ENCODE data around the gene TVP23A.
"Not testable (repeated sequence)": the region's sequence is repeated elsewhere in the genome, so short reads cannot be mapped to it uniquely, and the experiment has no call there.

TVP23A gene

DNA sequence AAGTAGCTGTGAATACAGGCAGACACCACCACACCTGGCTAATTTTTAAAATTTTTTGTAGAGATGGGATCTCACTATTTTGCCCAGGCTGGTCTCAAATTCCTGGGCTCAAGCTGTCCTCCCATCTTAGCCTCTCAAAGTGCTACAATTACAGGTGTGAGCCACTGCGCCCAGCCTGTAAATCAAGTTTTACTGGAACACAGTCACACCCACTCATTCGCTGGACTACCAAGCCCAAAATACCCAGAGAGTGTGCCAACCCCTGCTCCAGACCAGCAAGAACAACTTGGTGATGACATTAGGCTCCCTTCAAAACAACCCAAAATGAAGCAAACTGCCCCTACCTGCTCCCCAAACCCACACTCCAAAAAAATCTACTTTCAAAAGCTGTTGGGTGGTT, 36.0 kb downstream of the TVP23A start:
- no peak overlapping the region for H3K9ac ChIP-seq (ENCODE audit: low read depth, low read length)
- TF ChIP-seq CTCF (IDR thresholded peaks at IDR 0.05; ENCODE audit: borderline replicate concordance, extremely low read depth, low read length, poor library complexity, severe bottlenecking): no peak
- TF ChIP-seq EZH2 (IDR thresholded peaks at IDR 0.05; ENCODE audit: borderline replicate concordance, low read depth, low read length, severe bottlenecking): no peak

DNA sequence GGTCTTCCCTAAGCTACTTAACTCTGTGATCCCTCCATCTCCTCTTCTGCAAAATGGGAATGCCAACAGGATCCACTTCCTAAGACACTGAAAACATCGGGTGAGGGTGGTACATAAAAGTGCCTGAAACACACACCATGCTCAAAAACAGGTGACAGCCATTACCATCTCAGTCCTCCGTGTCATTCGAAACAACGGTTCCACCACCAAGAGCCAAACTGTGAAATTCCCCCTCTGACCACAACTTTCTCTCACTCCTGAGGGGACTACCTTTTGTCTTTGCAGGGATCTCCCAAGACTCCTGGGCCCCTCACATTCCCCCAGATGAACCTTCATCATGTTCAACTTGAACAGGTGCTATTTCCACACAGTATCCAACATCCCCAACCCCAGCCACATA, 38.0 kb downstream of the TVP23A start:
- no peaks in the 10 kb centered on the region for H3K4me1 ChIP-seq (ENCODE audit: insufficient read depth, low read length)
- peaks cover 7% of the 10 kb centered on the region for H3K27me3 ChIP-seq (ENCODE audit: insufficient read depth, low read length, poor library complexity)
- no peak overlapping the region for H2AFZ ChIP-seq (ENCODE audit: low read depth, low read length)
- no peaks in the 10 kb centered on the region for H4K20me1 ChIP-seq (ENCODE audit: insufficient read depth, low read length)
- no peaks in the 10 kb centered on the region for H3K9me3 ChIP-seq (ENCODE audit: insufficient read depth, low read length, severe bottlenecking)
- ATAC-seq (ENCODE audit: insufficient read depth, low read depth) (no peak), DNase-seq (no peak)
- no peak overlapping the region for H3K27ac ChIP-seq (ENCODE audit: low read length)
- H3K4me2 ChIP-seq (ENCODE audit: insufficient read depth, low read length): no peak overlapping the region
- TF ChIP-seq CTCF (IDR thresholded peaks at IDR 0.05; ENCODE audit: borderline replicate concordance, extremely low read depth, low read length, poor library complexity, severe bottlenecking): no peak
- TF ChIP-seq EZH2 (IDR thresholded peaks at IDR 0.05; ENCODE audit: borderline replicate concordance, low read depth, low read length, severe bottlenecking): no peak
- no peaks in the 10 kb centered on the region for H3K79me2 ChIP-seq (ENCODE audit: insufficient read depth, low read length)
- no peak overlapping the region for H3K4me3 ChIP-seq (ENCODE audit: low read depth in 1 of 2, low read length in 2 of 2)
- no peaks in the 10 kb centered on the region for H3K36me3 ChIP-seq (ENCODE audit: insufficient read depth, low read length)
- H3K9ac ChIP-seq (ENCODE audit: low read depth, low read length): no peak overlapping the region

More for the DNA sequence above, 36.0 kb downstream of the TVP23A start:
- ATAC-seq (ENCODE audit: insufficient read depth, low read depth) (no peak), DNase-seq (no peak)
- no peaks in the 10 kb centered on the region for H3K9me3 ChIP-seq (ENCODE audit: insufficient read depth, low read length, severe bottlenecking)
- H3K27me3 ChIP-seq (ENCODE audit: insufficient read depth, low read length, poor library complexity): peaks cover 7% of the 10 kb centered on the region
- no peaks in the 10 kb centered on the region for H3K4me1 ChIP-seq (ENCODE audit: insufficient read depth, low read length)
- H3K4me3 ChIP-seq (ENCODE audit: low read depth in 1 of 2, low read length in 2 of 2): no peak overlapping the region
- no peaks in the 10 kb centered on the region for H4K20me1 ChIP-seq (ENCODE audit: insufficient read depth, low read length)
- H3K36me3 ChIP-seq (ENCODE audit: insufficient read depth, low read length): no peaks in the 10 kb centered on the region
- H3K79me2 ChIP-seq (ENCODE audit: insufficient read depth, low read length): no peaks in the 10 kb centered on the region
- no peak overlapping the region for H2AFZ ChIP-seq (ENCODE audit: low read depth, low read length)
- no peak overlapping the region for H3K27ac ChIP-seq (ENCODE audit: low read length)
- no peak overlapping the region for H3K4me2 ChIP-seq (ENCODE audit: insufficient read depth, low read length)

DNA sequence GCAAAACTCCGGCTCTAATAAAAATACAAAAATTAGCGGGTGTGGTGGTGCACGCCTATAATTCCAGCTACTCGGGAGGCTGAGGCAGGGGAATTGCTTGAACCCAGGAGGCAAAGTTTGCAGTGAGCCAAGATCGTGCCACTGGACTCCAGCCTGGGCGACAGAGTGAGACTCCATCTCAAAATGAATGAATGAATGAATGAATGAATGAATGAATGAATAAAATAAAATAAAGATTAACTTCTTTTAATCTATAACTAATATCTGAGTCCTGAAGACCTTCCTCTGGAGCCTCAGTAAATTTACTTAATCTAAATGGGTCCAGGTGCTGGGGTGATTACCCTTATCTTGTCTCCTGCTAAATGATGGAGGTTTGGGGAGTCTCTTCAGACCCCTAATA, 38.7 kb downstream of the TVP23A start:
- H2AFZ ChIP-seq (ENCODE audit: low read depth, low read length); H3K79me2 ChIP-seq (ENCODE audit: insufficient read depth, low read length); H3K36me3 ChIP-seq (ENCODE audit: insufficient read depth, low read length); DNase-seq; H4K20me1 ChIP-seq (ENCODE audit: insufficient read depth, low read length); H3K27me3 ChIP-seq (ENCODE audit: insufficient read depth, low read length, poor library complexity); H3K4me3 ChIP-seq (ENCODE audit: low read depth in 1 of 2, low read length in 2 of 2); H3K27ac ChIP-seq (ENCODE audit: low read length); H3K4me2 ChIP-seq (ENCODE audit: insufficient read depth, low read length); H3K9me3 ChIP-seq (ENCODE audit: insufficient read depth, low read length, severe bottlenecking); H3K9ac ChIP-seq (ENCODE audit: low read depth, low read length); H3K4me1 ChIP-seq (ENCODE audit: insufficient read depth, low read length); ATAC-seq (ENCODE audit: insufficient read depth, low read depth): not testable (repeated sequence)

DNA sequence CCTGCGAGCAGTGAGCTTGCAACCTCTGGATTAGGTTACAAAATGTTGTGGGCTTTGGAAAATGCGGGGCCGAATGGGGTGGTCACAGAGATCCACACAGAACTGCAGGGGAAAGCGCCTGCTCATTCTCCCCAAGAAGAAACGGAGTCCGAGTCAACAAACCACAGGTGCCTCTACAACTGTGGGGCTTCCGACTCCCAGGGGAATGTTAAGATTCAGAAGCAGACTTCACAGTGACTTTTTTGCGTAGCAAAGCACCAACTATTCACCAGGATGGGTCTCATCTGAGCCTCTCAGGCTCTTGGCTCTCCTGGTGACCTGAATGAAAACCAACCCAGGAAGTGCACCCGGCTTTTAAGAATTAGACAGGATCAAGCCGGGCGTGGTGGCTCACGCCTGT, 41.2 kb downstream of the TVP23A start:
- H3K27me3 ChIP-seq (ENCODE audit: insufficient read depth, low read length, poor library complexity): peaks cover 7% of the 10 kb centered on the region
- H4K20me1 ChIP-seq (ENCODE audit: insufficient read depth, low read length): no peaks in the 10 kb centered on the region
- no peak overlapping the region for H3K4me3 ChIP-seq (ENCODE audit: low read depth in 1 of 2, low read length in 2 of 2)
- ATAC-seq (ENCODE audit: insufficient read depth, low read depth): no peak
- no peaks in the 10 kb centered on the region for H3K9me3 ChIP-seq (ENCODE audit: insufficient read depth, low read length, severe bottlenecking)
- DNase-seq: no peak
- no peak for TF ChIP-seq EZH2 (IDR thresholded peaks at IDR 0.05; ENCODE audit: borderline replicate concordance, low read depth, low read length, severe bottlenecking)
- no peak for TF ChIP-seq CTCF (IDR thresholded peaks at IDR 0.05; ENCODE audit: borderline replicate concordance, extremely low read depth, low read length, poor library complexity, severe bottlenecking)
- H3K79me2 ChIP-seq (ENCODE audit: insufficient read depth, low read length): no peaks in the 10 kb centered on the region
- H2AFZ ChIP-seq (ENCODE audit: low read depth, low read length): no peak overlapping the region
- H3K4me2 ChIP-seq (ENCODE audit: insufficient read depth, low read length): no peak overlapping the region
- no peak overlapping the region for H3K9ac ChIP-seq (ENCODE audit: low read depth, low read length)
- H3K36me3 ChIP-seq (ENCODE audit: insufficient read depth, low read length): no peaks in the 10 kb centered on the region
- no peaks in the 10 kb centered on the region for H3K4me1 ChIP-seq (ENCODE audit: insufficient read depth, low read length)
- H3K27ac ChIP-seq (ENCODE audit: low read length): no peak overlapping the region

DNA sequence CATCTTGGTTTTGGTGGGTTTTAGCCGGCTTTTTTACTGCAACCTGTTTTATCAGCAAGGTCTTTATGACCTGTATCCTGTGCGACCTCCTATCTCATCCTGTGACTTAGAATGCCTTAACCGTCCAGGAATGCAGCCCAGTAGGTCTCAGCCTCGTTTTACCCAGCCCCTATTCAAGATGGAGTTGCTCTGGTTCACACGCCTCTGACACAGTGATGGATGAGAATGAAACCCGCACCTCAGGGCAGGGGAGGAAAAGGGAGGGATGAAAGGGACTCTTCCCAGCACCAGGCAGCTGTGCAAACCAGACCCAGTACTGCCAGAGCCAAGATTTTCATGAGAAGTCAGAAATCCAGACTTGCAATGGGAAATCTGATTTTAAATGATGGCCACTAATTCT, 41.7 kb downstream of the TVP23A start:
- ATAC-seq (ENCODE audit: insufficient read depth, low read depth); H3K79me2 ChIP-seq (ENCODE audit: insufficient read depth, low read length); DNase-seq; H3K4me2 ChIP-seq (ENCODE audit: insufficient read depth, low read length); H3K36me3 ChIP-seq (ENCODE audit: insufficient read depth, low read length); H3K27ac ChIP-seq (ENCODE audit: low read length); H3K27me3 ChIP-seq (ENCODE audit: insufficient read depth, low read length, poor library complexity); H3K4me3 ChIP-seq (ENCODE audit: low read depth in 1 of 2, low read length in 2 of 2); H3K9ac ChIP-seq (ENCODE audit: low read depth, low read length); H3K9me3 ChIP-seq (ENCODE audit: insufficient read depth, low read length, severe bottlenecking); H4K20me1 ChIP-seq (ENCODE audit: insufficient read depth, low read length); H3K4me1 ChIP-seq (ENCODE audit: insufficient read depth, low read length); H2AFZ ChIP-seq (ENCODE audit: low read depth, low read length): not testable (repeated sequence)

Data from DND-41 (cell line).